Type B pancreatic cell (in vitro differentiated cells): ENCODE measurements around the gene HERC4. TPM values are rescaled to one million over a fixed set of nuclear protein-coding genes. Genes with fewer than 3 reads are reported as not detected.
A peak's percentile ranks its signal among the peaks of the same experiment; 100 is the strongest.
"Not testable (repeated sequence)": the region's sequence is repeated elsewhere in the genome, so short reads cannot be mapped to it uniquely, and the experiment has no call there.

Experiments
- DNase-seq: peaks from one replicate; pipeline ENCODE4 v3.0.0; 2021; ENCODE audit warnings: mixed read lengths; ENCODE audit not compliant: unreplicated experiment; ENCODE audit errors: extremely low spot score
- H3K27ac Mint-ChIP-seq: 2 replicates; pipeline ENCODE4 v1.8.0; 2021; ENCODE audit warnings: mild to moderate bottlenecking, mixed read lengths
- H3K27me3 Mint-ChIP-seq: 2 replicates; pipeline ENCODE4 v1.8.0; 2021; ENCODE audit warnings: mixed read lengths
- H3K36me3 Mint-ChIP-seq: 2 replicates; pipeline ENCODE4 v1.8.0; 2021; ENCODE audit warnings: mixed read lengths
- H3K4me1 Mint-ChIP-seq: one replicate; pipeline ENCODE4 v1.8.0; 2021; ENCODE audit warnings: mixed read lengths; ENCODE audit not compliant: unreplicated experiment
- H3K4me3 Mint-ChIP-seq: 2 replicates; pipeline ENCODE4 v1.8.0; 2021; ENCODE audit warnings: mild to moderate bottlenecking, mixed read lengths
- H3K9me3 Mint-ChIP-seq: 2 replicates; pipeline ENCODE4 v1.8.0; 2021; ENCODE audit warnings: mixed read lengths
- total RNA-seq: library from RNA; stranded (reverse); gene quantifications from 2 replicates; pipeline ENCODE4 v1.2.1, GENCODE V29; 2021; ENCODE audit warnings: low replicate concordance
- TF ChIP-seq, protein P1 (sequence below): fragments of 200-600 bp; sonication (generic); conservative IDR thresholded peaks from 2 replicates; pipeline ENCODE4 v1.5.0; 2021; ENCODE audit warnings: antibody characterized with exemption, mild to moderate bottlenecking

Gene HERC4
- total RNA-seq, 1 donor from 2014 or later: 50.5 TPM

DNA sequence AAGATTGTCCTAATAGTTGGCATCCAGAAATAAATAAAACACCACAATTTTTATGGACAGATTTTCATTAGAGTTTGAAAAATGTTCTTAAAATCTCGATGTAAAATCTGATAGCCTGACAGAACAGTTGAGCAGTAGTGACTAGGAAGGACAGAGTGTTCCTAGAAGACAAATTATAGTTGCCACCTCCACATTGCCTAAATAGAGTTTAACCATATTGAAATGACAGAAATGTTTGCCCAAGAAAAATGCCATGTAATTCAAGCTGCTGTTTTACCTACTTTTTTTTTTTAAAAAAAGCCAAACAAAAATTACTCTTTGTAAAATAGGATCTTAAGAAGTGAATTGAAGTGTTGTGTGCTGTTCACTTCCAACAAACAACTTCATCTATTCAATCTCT is 8.9 kb upstream of the HERC4 start:
- no peak overlapping the region for H3K4me3 Mint-ChIP-seq
- no peaks in the 10 kb centered on the region for H3K27me3 Mint-ChIP-seq
- TF ChIP-seq, protein P1, sequence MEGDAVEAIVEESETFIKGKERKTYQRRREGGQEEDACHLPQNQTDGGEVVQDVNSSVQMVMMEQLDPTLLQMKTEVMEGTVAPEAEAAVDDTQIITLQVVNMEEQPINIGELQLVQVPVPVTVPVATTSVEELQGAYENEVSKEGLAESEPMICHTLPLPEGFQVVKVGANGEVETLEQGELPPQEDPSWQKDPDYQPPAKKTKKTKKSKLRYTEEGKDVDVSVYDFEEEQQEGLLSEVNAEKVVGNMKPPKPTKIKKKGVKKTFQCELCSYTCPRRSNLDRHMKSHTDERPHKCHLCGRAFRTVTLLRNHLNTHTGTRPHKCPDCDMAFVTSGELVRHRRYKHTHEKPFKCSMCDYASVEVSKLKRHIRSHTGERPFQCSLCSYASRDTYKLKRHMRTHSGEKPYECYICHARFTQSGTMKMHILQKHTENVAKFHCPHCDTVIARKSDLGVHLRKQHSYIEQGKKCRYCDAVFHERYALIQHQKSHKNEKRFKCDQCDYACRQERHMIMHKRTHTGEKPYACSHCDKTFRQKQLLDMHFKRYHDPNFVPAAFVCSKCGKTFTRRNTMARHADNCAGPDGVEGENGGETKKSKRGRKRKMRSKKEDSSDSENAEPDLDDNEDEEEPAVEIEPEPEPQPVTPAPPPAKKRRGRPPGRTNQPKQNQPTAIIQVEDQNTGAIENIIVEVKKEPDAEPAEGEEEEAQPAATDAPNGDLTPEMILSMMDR: no peak
- H3K4me1 Mint-ChIP-seq: no peaks in the 10 kb centered on the region
- H3K27ac Mint-ChIP-seq: no peak overlapping the region
- DNase-seq: no peak
- no peaks in the 10 kb centered on the region for H3K9me3 Mint-ChIP-seq
- no peaks in the 10 kb centered on the region for H3K36me3 Mint-ChIP-seq

DNA sequence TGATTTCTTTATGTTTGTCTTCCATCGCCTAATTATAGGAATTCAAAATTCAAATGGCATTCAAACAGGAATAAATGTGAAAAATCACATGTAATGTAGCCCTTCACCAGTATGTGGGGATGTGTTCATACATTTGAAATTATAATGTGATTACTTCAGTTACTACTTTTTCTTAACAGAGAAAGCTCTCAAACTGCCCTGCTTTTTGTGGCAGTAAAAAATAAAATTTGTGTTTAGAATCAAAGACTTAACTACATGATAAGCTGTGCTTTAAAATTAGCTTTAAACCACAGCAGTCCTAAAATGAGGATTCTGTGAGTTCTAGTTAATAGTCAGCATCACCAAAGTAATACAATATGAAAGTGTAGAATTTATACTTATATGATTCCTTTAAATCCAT is 7.8 kb upstream of the HERC4 start:
- no peaks in the 10 kb centered on the region for H3K27me3 Mint-ChIP-seq
- no peak overlapping the region for H3K27ac Mint-ChIP-seq
- H3K36me3 Mint-ChIP-seq: no peaks in the 10 kb centered on the region
- H3K9me3 Mint-ChIP-seq: no peaks in the 10 kb centered on the region
- no peaks in the 10 kb centered on the region for H3K4me1 Mint-ChIP-seq
- TF ChIP-seq, protein P1: peak; percentile 56
- H3K4me3 Mint-ChIP-seq: no peak overlapping the region
- no peak for DNase-seq

DNA sequence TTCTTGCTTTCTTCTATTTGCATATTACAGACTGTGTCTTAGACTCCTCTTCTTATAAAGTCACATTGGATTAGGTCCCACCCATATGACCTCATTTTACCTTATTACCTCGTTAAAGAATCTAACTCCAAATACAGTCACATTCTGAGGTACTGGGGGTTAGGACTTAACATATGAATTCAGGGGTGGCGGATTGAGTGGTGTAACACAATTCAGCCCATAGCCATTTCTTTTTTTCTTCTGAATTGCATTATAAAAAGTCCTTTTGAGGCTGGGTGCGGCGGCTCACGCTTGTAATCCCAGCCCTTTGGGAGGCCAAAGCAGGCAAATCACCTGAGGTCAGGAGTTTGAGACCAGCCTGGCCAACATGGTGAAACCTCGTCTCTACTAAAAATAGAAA is 6.8 kb upstream of the HERC4 start:
- H3K27ac Mint-ChIP-seq: no peak overlapping the region

GRCh38 chr10:68080853-68081431 is 5.9 kb upstream of the HERC4 start:
- Mint-ChIP-seq H3K27me3 (no peaks in the 10 kb centered on the region), H3K4me3 (no peak overlapping the region), H3K4me1 (no peaks in the 10 kb centered on the region), H3K27ac (no peak overlapping the region), H3K9me3 (no peaks in the 10 kb centered on the region), H3K36me3 (no peaks in the 10 kb centered on the region)
- no peak for DNase-seq
- TF ChIP-seq, protein P1: no peak

More for the DNA sequence above, 6.8 kb upstream of the HERC4 start:
- Mint-ChIP-seq H3K9me3 (no peaks in the 10 kb centered on the region), H3K4me3 (no peak overlapping the region), H3K27me3 (no peaks in the 10 kb centered on the region), H3K4me1 (no peaks in the 10 kb centered on the region), H3K36me3 (no peaks in the 10 kb centered on the region)
- DNase-seq: no peak
- TF ChIP-seq, protein P1: no peak

GRCh38 chr10:68079434-68079833 is 4.4 kb upstream of the HERC4 start:
- H3K4me1 Mint-ChIP-seq: peaks cover 4% of the 10 kb centered on the region
- H3K27ac Mint-ChIP-seq: no peak overlapping the region
- TF ChIP-seq, protein P1: no peak
- DNase-seq: no peak
- no peak overlapping the region for H3K4me3 Mint-ChIP-seq
- H3K36me3 Mint-ChIP-seq: no peaks in the 10 kb centered on the region
- no peaks in the 10 kb centered on the region for H3K27me3 Mint-ChIP-seq
- no peaks in the 10 kb centered on the region for H3K9me3 Mint-ChIP-seq

GRCh38 chr10:68077026-68077425 is 1.9 kb upstream of the HERC4 start:
- no peaks in the 10 kb centered on the region for H3K9me3 Mint-ChIP-seq
- no peak overlapping the region for H3K4me3 Mint-ChIP-seq
- no peak for DNase-seq
- no peaks in the 10 kb centered on the region for H3K27me3 Mint-ChIP-seq
- H3K4me1 Mint-ChIP-seq: peaks cover 8% of the 10 kb centered on the region
- H3K36me3 Mint-ChIP-seq: no peaks in the 10 kb centered on the region
- no peak overlapping the region for H3K27ac Mint-ChIP-seq
- TF ChIP-seq, protein P1: no peak

DNA sequence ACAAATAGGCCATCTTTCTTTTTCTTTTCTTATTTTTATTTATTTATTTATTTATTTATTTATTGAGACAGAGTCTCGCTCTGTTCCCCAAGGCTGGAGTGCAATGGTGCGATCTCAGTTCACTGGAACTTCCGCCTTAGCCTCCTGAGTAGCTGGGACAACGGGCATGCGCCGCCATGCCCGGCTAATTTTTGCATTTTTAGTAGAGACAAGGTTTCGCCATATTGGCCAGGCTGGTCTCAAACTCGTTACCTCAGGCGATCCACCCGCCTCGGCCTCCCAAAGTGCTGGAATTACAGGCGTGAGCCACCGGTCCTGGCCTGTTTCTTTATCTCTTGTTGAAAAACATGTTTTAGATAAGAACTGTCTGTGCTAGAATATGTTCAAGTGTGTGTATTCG is 998 bp upstream of the HERC4 start:
- not testable (repeated sequence) for H3K36me3 Mint-ChIP-seq, H3K27me3 Mint-ChIP-seq, H3K9me3 Mint-ChIP-seq, H3K27ac Mint-ChIP-seq, H3K4me3 Mint-ChIP-seq, DNase-seq
- H3K4me1 Mint-ChIP-seq: peaks cover 17% of the 10 kb centered on the region
